ENCODE data around the gene KRT7.

GRCh38 chr12:52256584-52256935 lies 23.5 kb downstream of the KRT7 start:
- TF ChIP-seq CTCF (IDR thresholded peaks at IDR 0.05) (no peak), EZH2 (IDR thresholded peaks at IDR 0.05; ENCODE audit: borderline replicate concordance, insufficient read depth, low read depth, low read length, poor library complexity, severe bottlenecking) (no peak)
